Fibroblast of peridontal ligament (primary cell): ENCODE data around the gene SLC22A23.
"Not testable (repeated sequence)": the region's sequence is repeated elsewhere in the genome, so short reads cannot be mapped to it uniquely, and the experiment has no call there.

Experiments used
- DNase-seq: peaks from one replicate; pipeline ENCODE4 v3.0.0-alpha.2; 2010; ENCODE audit errors: extremely low read depth

SLC22A23 gene

DNA sequence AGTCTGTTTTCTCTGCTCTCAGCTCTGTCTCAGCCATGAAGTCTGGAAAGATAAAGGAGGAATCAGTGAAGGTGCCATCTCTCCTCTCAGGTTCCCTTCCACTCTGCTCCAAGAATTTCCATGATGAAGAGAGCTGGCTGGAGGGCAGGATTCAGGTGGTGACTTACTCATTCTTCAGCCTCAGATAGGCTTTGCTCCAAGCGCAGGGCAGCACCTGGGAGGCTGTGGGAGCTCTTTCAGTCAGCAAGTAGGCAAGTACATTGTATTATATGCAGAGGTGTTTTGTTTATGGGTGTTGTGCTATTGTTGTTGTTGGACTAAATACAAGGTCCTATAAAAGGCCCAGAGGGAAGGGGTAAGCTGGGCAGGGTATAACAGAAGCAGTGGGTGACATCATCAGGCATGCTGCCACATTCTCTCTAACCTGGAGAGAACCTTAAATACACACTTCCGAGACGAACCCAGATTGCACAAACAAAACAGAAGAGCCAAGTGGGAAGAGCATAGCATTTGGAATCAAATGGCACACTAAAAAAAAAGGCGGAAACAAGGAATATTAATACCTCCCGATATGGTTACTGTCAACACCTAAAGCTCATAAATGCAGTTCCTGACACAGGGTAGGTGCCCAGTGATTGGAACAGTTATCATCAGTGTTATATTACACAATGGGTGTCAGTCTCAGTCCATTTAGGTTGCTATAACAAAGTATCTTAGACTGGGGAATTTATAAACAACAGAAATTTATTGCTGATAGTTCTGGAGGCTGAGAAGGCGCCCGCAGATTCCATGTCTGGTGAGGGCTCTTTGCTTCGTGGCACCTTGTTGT lies 212.6 kb downstream of the SLC22A23 start:
- no peak for DNase-seq

DNA sequence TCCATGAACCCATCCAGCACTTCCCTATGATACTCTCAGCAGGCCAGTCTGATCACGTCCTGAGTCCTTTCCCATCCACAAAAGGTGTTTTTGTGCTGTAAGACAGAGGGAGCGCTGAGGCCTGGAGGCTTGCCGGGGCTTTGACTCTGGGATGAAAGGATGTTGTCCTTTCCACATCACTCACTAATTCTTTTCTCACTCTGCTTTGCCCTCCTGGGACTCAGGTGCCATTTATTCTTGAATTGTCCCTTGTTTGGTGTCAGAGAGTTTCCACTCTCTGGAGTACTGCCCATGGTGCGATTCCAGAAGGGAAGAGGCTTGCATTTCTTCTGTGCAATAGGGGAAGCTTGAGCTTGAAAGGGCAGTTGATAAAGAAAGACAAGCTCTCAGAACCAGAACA lies 214.1 kb downstream of the SLC22A23 start:
- DNase-seq, result no peak

GRCh38 chr6:3241745-3242144 lies 215.1 kb downstream of the SLC22A23 start:
- DNase-seq, result not testable (repeated sequence)

GRCh38 chr6:3240595-3240994 lies 216.3 kb downstream of the SLC22A23 start:
- DNase-seq, result no peak

GRCh38 chr6:3239110-3239830 lies 217.6 kb downstream of the SLC22A23 start:
- DNase-seq, result no peak

- peak; percentile 16 for DNase-seq
These were observed 218.8 kb downstream of the SLC22A23 start for GRCh38 chr6:3237761-3238662.

- no peak for DNase-seq
These were observed 220.8 kb downstream of the SLC22A23 start for GRCh38 chr6:3236005-3236404.

GRCh38 chr6:3235486-3235885 lies 221.4 kb downstream of the SLC22A23 start:
- DNase-seq, result no peak

GRCh38 chr6:3233904-3234303 lies 222.9 kb downstream of the SLC22A23 start:
- no peak for DNase-seq

GRCh38 chr6:3233321-3233720 lies 223.5 kb downstream of the SLC22A23 start:
- no peak for DNase-seq

GRCh38 chr6:3232017-3232945 lies 224.6 kb downstream of the SLC22A23 start:
- no peak for DNase-seq

DNA sequence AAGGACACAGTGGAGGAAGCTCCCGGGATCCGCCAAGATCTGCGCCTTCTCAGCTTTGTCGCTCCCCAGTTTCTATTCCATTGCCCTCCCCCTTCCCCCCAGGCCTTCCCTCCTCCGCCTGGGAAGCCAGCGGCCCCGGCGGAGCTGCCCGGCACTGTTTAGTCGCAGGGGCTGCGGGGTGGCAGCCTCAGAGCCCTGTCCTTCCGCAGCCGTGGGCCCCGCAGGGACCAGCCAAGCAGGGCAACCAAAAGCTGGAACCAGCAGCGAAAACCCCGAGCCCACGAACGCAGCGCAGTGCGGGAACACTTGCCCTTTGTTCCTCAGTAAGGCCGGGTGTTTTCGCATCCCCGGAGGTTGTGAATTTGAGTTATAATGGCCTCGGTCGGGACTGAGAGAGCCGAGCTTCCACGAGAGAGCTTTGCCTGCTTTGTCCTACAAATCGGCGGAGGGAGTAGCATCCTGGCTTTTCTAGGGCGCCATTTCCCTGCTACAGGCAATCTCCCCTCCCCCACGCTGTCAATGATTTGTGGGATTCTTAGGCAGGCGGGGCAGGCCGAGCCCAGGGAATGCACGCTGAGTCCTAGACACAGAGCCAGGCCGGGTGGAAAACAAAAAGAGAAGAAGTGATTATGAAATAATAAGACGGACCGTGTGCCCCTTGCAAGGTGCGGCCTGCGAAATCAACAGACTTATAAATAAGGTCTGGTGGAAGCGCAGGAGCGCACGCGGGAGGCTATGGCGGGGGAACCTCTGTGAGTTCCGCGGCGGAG lies 225.4 kb downstream of the SLC22A23 start:
- peak; percentile 61 for DNase-seq

- no peak for DNase-seq
These were observed 226.0 kb downstream of the SLC22A23 start for GRCh38 chr6:3230900-3231246.

GRCh38 chr6:3230256-3230882 lies 226.5 kb downstream of the SLC22A23 start:
- no peak for DNase-seq

- no peak for DNase-seq
These were observed 227.2 kb downstream of the SLC22A23 start for GRCh38 chr6:3229566-3230178.

DNA sequence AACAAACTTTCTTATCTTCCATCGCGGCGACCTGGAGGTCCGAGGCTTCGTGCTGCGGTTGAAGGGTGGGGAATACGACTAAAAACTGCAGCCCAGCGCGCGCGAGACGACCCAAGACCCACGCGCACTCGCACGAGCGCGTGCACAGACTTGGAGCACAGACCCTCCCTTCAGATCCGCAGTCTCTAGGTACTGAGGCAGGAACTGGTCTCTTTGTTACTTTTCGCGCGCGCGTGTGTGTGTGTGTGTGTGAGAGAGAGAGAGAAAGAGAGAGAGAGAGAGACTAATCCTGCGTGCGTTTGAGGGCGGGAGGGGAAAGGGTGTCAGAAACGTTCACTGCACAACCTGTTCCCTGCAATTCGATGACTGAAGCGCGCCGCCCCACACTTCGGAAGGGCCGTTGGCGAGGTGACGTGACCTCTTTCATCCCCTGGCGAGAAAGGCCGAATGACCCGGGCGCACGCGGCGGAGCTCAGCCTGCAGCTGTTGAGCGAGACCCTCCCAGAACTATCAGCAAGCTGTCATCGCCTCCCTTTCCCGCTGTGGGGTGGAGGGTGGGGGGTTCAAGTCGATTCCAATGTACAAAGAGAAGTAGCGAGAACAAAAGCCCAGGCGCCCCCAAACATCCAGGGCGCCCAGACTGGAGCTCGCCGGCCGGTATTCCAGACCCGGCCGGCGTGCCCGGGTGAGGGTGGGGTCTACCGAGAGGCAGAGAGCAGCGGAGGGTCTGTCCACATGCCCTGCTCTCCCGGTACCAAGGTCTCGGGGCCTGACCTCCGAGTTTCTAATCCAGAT lies 227.9 kb downstream of the SLC22A23 start:
- DNase-seq, result no peak

- DNase-seq, result no peak
These were observed 228.7 kb downstream of the SLC22A23 start for GRCh38 chr6:3228046-3228671.
